DMS 273 (cell line): ENCODE measurements around the gene GAS7.

Experiments used
- DNase-seq: peaks from one replicate; lab custom pipeline; 2025; ENCODE audit not compliant: unreplicated experiment; lab: John Stamatoyannopoulos, UW

Gene GAS7

GRCh38 chr17:10136258-10136981, 62.0 kb downstream of the GAS7 start:
- no peak for DNase-seq

DNA sequence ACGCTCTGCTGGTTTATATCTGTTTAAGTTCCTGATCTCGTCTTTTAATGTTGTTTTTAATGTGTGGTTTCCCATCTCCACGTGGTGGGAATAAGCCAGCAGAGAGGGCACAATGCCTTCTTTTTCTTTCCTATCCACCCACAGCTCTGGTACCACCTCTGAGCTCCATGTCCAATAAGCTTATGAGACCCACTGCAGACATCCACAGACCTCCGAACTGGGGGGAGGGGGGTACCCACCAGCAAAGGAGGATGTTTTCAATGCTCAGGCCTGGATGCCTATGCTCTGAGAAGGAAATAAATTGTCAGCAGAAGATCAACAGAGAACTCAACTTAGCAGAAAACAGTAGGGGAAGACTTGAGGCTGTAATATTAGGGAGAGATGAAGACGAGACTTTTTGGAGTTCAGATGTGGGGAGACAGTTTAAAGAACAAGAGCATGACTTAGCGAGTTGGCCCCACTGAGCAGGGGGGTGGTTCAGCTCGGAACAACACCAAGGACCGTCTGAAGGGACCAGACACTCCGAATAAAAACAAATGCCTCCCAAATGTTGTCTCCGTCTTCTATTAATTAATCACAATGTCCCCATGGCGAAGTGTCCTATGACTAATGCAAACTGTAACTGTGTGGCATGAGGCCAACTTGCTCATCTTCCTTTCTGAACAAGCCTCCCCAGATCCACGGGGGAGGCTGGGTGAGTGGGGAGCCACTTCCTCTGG, 62.7 kb downstream of the GAS7 start:
- DNase-seq: no peak

DNA sequence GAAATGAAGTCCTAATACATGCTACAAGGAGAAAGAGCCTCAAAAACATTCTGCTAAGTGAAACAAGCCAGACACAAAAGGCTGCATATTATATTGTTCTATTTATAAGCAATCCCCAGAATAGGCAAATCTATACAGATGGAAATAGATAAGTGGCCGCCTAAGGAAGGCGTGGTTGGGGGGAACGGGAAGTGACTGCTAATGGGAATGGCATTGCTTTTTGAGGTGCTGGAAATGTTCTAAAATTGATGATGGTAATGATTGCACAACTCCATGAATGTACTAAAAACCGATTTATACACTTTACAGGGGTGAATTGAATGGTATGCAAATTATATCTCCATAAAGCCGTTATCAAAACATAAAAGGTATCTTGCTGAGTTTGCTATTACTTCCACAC, 67.7 kb downstream of the GAS7 start:
- no peak for DNase-seq

- no peak for DNase-seq
These were observed 68.1 kb downstream of the GAS7 start for GRCh38 chr17:10130263-10130662.

- DNase-seq: no peak
These were observed 70.5 kb downstream of the GAS7 start for GRCh38 chr17:10127819-10128425.

- no peak for DNase-seq
These were observed 71.5 kb downstream of the GAS7 start for GRCh38 chr17:10126616-10127501.

DNA sequence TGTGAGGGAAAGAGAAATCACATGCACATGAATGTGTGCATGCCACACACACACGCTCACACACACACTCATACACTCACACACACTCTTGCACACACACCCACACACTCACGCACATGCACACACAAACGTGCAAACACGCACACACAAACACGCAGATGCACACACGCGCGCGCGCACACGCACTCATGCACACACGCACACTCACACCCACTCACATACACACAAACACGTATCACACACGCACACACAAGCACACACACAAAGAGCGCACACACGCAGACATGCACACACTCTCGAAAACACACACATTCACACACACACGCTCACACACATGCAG, 72.2 kb downstream of the GAS7 start:
- DNase-seq: no peak

DNA sequence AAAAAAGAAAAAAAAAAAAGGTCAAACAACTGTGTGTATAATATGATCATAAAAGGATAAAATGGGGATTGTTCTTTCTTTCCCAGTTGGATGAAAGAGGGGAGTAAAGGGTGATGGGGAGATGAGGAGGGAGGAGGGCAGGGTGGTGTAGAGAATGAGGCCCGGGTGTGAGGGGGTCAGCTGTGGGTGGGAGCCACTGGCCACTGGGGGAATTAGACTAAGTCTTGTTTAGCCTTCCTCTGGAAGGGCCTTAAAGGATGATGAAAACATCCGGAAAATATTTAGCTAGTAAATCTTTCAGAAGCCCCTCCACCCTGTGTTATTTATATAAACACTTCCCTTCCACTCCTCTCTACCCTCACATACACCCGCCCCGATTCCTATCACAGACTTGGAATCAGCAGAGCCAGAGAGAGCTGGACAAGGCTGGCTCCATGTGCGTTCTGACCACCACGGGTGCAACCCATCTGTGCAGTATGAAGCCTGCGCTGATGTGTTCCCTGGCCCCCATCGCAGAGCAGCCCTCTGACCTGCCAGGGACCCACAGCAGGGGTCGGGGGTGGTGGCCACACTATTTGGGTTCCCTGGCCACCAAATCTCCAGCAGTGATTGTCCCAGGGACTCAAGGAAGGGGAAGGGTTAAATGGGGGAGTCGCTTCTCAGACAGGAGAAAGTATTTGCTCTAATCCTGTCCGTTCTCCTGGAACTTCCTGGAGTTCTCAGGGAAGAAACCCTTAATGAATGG, 72.7 kb downstream of the GAS7 start:
- DNase-seq: no peak

DNA sequence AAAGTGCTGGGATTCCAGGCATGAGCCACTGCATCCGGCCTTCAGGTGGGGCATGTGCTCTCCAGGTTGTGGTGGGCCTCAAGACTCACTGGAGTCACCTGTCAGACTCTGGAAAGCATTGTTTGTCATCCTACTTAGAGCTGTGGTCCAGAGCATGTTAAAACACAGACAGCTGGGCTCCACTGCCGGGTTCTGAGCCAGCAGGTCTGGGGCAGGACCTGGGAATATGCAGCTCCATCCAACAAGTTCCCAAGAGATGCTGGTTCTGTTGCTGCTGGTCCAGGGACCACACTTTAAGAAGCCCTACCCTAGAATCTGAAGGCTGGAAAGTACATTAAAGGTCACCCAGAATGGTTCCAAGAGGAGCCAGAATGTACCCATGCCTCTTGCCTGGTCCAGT, 75.3 kb downstream of the GAS7 start:
- DNase-seq: no peak

DNA sequence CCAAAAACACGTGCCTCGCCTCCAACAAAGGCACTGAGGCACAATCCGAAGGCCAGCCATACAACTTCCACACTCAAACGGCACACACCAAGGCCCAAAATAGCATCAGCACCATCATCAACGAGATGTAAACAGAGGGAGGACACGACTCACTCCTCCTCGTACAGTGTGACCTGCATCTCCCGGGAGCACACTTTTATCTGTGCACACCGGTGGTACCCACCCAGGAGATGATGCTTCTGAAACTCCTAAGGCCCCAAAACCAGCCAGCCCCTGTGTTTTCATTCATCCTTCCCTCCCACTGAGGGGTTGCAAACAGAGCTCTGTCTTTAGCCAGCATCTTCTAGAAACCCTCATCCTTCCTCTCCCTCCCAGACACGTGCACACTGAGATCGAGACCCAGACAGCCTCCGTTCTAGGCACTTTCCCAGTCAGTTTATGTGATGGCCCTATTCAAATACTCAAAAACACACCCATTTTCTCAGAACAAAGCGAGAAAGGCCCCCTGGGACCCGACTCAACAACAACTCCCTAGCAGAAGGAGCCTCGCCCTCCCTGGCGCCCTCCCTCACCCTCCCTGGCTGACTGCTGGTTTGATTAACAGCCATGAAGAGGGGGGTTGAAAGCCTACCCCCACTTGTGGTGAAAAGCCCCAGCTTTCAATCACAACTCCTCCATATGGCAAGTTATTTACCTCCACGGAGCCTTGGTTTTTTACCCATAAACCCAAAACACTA, 76.3 kb downstream of the GAS7 start:
- peak; percentile 42 for DNase-seq

DNA sequence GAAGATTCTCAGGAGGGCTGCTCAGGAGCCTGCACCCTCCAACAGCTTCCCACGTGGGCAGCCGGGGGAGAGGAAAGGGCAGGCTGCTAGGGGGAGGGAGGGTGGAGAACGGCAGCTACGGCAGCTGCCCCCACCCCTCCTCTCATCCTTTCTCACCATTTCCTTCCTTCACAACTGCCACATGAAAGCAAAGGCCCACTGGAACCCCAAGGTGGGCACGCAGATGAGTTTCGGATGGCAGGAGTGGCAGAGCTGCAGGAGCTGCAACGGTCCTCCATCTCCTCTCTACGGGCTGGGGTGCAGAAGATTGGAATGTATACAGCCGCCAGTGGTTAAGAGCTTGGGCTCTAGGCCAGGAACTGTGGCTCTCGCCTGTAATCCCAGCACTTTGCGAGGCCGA, 77.7 kb downstream of the GAS7 start:
- no peak for DNase-seq

GRCh38 chr17:10120109-10120485, 78.3 kb downstream of the GAS7 start:
- DNase-seq: no peak

- DNase-seq: no peak
These were observed 79.0 kb downstream of the GAS7 start for GRCh38 chr17:10119203-10120108.

DNA sequence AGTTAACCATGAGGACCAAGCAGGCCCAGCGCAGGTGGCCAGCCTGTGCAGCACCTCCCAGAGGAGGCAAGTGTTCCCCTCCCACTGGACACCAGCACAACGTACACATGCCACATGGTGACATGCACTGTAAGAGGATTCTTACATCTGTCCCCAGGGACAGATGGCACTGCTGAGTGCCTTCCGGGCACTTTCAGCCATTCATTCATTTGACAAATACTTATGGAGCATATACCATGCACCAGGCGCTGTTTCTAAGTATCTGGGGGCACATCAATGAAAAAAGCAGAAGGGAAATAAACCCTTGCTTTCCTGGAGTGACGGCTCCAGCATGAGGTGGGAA, 79.6 kb downstream of the GAS7 start:
- no peak for DNase-seq

DNA sequence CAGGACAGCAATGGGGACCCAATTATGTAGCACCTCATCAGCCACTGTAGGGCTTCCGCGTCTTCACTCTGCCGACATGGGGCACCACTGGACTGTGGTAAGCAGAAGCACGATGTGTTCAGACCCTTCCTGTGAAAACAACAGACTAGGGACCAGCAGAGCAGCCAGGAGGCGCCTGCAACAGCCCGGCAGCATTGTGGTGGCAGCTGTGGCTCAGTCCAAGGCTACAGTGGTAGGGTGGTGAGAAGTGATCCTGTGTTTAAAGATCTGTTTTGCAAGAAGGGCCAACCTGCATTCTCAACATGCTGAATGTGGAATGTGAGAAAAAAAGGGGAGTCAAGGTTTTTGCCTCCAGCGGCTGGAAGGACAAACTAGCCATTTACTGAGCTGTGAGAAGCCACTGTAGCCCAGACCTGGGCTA, 80.8 kb downstream of the GAS7 start:
- DNase-seq: no peak

GRCh38 chr17:10116753-10117420, 81.5 kb downstream of the GAS7 start:
- DNase-seq: no peak

DNA sequence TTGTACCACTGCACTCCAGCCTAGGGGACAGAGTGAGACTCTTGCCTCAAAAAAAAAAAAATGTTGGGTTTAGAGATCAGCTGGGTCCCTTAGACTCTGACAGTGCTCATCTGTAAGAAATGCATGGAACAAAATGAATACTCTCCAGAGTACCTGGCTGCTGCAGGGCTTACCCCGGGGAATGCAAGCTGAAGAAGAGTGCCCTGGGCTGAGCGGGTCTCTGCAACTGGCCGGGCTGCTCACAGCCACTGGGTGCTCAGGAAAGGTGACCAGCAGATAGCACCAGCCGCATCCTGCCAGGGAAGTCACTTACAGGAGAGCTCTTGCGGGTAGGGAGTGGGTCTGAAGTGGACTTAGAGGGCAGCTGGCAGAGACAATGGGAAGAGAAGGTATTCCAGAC, 82.1 kb downstream of the GAS7 start:
- DNase-seq: no peak

DNA sequence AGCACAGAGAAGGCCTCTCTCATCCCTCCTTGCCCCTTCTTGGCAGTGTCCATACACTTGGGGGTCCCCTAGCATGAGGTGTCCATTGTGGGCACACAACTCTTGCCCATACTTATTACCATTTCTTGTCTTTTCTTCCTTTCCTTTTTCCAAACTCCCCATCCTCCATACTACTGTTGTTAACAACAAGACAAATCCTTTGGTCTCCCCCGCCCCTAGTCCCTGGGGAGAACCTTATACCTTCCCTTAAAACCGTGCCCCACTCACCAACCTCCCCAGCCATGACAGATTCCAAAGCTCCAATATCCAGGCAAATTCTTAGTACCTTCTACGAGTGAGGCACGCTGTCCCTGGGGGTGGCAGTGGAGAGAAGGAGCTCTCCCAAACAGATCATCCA, 82.9 kb downstream of the GAS7 start:
- DNase-seq: no peak
